HepG2 (cell line): ENCODE results near the gene ANKRD52. TPM values are rescaled to one million over a fixed set of nuclear protein-coding genes. Genes with fewer than 3 reads are reported as not detected.
A peak's percentile ranks its signal among the peaks of the same experiment; 100 is the strongest.

Experiments used
- ARNTL ChIP-seq: sonication (generic); formaldehyde crosslinking; IDR thresholded peaks from 2 replicates; pipeline ENCODE4 v1.4.0; 2020; ENCODE audit warnings: mild to moderate bottlenecking, missing genetic modification reagents
- CENPX ChIP-seq: sonication (generic); formaldehyde crosslinking; IDR thresholded peaks from 2 replicates; pipeline ENCODE4 v1.9.0; 2021; ENCODE audit warnings: mild to moderate bottlenecking, missing genetic modification reagents, moderate library complexity
- HDAC1 ChIP-seq: sonication (generic); formaldehyde crosslinking; IDR thresholded peaks from 2 replicates; pipeline ENCODE4 v1.5.1; 2020; ENCODE audit warnings: mild to moderate bottlenecking, missing genetic modification reagents
- HHEX ChIP-seq: IDR thresholded peaks from 2 replicates; pipeline ENCODE4 v1.6.1; 2016; ENCODE audit warnings: control low read depth
- KDM4B ChIP-seq: sonication (generic); formaldehyde crosslinking; IDR thresholded peaks from 2 replicates; pipeline ENCODE4 v1.4.0; 2020; ENCODE audit warnings: missing genetic modification reagents
- SIX4 ChIP-seq: sonication (generic); formaldehyde crosslinking; IDR thresholded peaks from 2 replicates; pipeline ENCODE4 v1.4.0; 2020; ENCODE audit warnings: missing genetic modification reagents
- SMAD3 ChIP-seq: sonication (generic); formaldehyde crosslinking; IDR thresholded peaks from 2 replicates; pipeline ENCODE4 v1.4.0; 2020; ENCODE audit warnings: missing genetic modification reagents
- SNAPC2 ChIP-seq: sonication (generic); formaldehyde crosslinking; IDR thresholded peaks from 2 replicates; pipeline ENCODE4 v1.8.1; 2022; ENCODE audit warnings: mild to moderate bottlenecking, missing genetic modification reagents
- SP2 ChIP-seq: sonication (generic); formaldehyde crosslinking; IDR thresholded peaks from 2 replicates; pipeline ENCODE4 v1.5.1; 2020; ENCODE audit warnings: mild to moderate bottlenecking, missing genetic modification reagents
- TAF15 ChIP-seq: fragments of 200-400 bp; formaldehyde crosslinking; IDR thresholded peaks from one replicate; pipeline ENCODE4 v1.6.1; 2018; ENCODE audit warnings: mild to moderate bottlenecking, low read depth, low read length; ENCODE audit not compliant: poor library complexity, severe bottlenecking
- YEATS4 ChIP-seq: sonication (generic); formaldehyde crosslinking; IDR thresholded peaks from 2 replicates; pipeline ENCODE4 v1.4.0; 2020; ENCODE audit warnings: missing genetic modification reagents, borderline replicate concordance
- ZNF367 ChIP-seq: sonication (generic); formaldehyde crosslinking; IDR thresholded peaks from 2 replicates; pipeline ENCODE4 v1.4.0; 2020; ENCODE audit warnings: missing genetic modification reagents, borderline replicate concordance
- ZZZ3 ChIP-seq: sonication (generic); formaldehyde crosslinking; IDR thresholded peaks from 2 replicates; pipeline ENCODE4 v1.4.0; 2020; ENCODE audit warnings: missing genetic modification reagents, mild to moderate bottlenecking, borderline replicate concordance
- polyA plus RNA-seq, 8 experiments: library from polyadenylated mRNA; depleted of rRNA in 3 of 8; stranded (reverse) in 7 of 8; unstranded in 1 of 8; fragments of >200 nt; fragmentation: Illumina TruSeq in 4 of 8; extraction: Trizol in 4 of 8; gene quantifications; 2 replicates each; pipeline versions ENCODE4 v1.2.1 to v1.2.3, GENCODE V29; 2011 to 2016; ENCODE audit warnings: low read depth in 4 of 8, missing spikeins in 1 of 8, mixed read lengths in 1 of 8; ENCODE audit not compliant: insufficient read depth in 1 of 8
- total RNA-seq, 5 experiments: library from RNA; depleted of rRNA; stranded (reverse); fragments of >200 nt; fragmentation: Illumina TruSeq; extraction: Trizol; gene quantifications; 2 replicates each; pipeline ENCODE4 v1.2.3, GENCODE V29; 2016; ENCODE audit warnings: low read depth in 1 of 5
- TF ChIP-seq, protein P1 (sequence below): IDR thresholded peaks from 2 replicates; pipeline ENCODE4 v1.6.1; 2012; ENCODE audit warnings: low read length, improper control_type of control experiment
- TF ChIP-seq, protein P2 (sequence below): sonication (generic); formaldehyde crosslinking; IDR thresholded peaks from 2 replicates; pipeline ENCODE4 v1.9.0; 2021; ENCODE audit warnings: missing genetic modification reagents, borderline replicate concordance
- TF ChIP-seq, protein P3 (sequence below): sonication (generic); formaldehyde crosslinking; IDR thresholded peaks from 2 replicates; pipeline ENCODE4 v1.4.0; 2020; ENCODE audit warnings: low read depth, mild to moderate bottlenecking, missing genetic modification reagents
- TF ChIP-seq, protein P4 (sequence below): sonication (generic); formaldehyde crosslinking; IDR thresholded peaks from 2 replicates; pipeline ENCODE4 v1.5.0; 2020; ENCODE audit warnings: mild to moderate bottlenecking, missing genetic modification reagents, borderline replicate concordance

ANKRD52 gene
- total and polyA plus RNA-seq, 2 of the 13 experiments (the other 11 are each of a cell fraction or from before 2014, with no cell fraction given) = 7.8 to 9.2 TPM

DNA sequence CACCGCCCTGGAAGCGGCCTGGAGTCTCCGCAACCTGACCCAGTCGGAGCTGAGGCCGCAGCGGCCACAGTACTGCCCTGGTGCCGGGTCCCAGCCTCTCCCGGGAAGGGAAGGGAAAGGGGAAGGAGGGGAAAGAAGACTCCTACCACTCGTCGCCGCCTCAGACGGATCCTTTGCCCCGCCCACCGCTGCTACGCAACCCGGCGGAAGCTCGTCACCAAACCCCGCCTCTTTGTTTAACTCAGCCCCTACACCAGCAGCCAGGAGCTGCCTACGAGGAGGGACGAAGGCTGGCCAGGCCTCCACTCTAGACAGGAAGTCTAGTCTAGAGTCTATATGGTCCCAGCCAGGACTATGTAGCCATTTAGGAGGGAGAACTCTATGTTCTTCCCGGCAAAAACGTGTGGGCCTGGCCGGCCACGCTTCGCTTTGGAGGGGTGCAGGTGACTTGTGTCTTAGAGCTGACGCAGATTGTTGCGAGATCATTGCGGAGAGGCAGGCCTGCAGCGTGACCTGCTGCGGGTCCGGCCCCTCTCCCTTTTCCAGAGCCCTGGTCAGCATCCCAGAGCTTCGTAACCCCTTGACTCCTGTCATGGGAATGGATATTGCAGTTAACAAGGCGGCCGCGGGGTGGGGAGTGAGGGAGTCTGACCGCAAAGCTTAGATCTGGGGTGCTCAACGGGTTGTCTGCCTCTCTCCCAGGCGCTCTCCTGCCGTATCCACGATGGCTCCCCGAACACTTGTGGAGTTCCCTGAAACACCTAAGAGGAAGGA is 36.2 kb downstream of the ANKRD52 start, which contains the start of gene RNF41 (continued):
- TF ChIP-seq, protein P1, sequence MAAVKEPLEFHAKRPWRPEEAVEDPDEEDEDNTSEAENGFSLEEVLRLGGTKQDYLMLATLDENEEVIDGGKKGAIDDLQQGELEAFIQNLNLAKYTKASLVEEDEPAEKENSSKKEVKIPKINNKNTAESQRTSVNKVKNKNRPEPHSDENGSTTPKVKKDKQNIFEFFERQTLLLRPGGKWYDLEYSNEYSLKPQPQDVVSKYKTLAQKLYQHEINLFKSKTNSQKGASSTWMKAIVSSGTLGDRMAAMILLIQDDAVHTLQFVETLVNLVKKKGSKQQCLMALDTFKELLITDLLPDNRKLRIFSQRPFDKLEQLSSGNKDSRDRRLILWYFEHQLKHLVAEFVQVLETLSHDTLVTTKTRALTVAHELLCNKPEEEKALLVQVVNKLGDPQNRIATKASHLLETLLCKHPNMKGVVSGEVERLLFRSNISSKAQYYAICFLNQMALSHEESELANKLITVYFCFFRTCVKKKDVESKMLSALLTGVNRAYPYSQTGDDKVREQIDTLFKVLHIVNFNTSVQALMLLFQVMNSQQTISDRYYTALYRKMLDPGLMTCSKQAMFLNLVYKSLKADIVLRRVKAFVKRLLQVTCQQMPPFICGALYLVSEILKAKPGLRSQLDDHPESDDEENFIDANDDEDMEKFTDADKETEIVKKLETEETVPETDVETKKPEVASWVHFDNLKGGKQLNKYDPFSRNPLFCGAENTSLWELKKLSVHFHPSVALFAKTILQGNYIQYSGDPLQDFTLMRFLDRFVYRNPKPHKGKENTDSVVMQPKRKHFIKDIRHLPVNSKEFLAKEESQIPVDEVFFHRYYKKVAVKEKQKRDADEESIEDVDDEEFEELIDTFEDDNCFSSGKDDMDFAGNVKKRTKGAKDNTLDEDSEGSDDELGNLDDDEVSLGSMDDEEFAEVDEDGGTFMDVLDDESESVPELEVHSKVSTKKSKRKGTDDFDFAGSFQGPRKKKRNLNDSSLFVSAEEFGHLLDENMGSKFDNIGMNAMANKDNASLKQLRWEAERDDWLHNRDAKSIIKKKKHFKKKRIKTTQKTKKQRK = no peak
- TF ChIP-seq ZZZ3 (CRISPR knock-in tag) (peak; percentile 74; the same call in 1 of the 2 replicates), CENPX (CRISPR knock-in tag) (no peak), YEATS4 (CRISPR knock-in tag) (peak; percentile 93), HDAC1 (0 out of 2 replicates have a peak, but pooled peaks have one; percentile 34), ZNF367 (CRISPR knock-in tag) (no peak), SIX4 (CRISPR knock-in tag) (no peak), SNAPC2 (no peak), TAF15 (no peak), SMAD3 (CRISPR knock-in tag) (no peak), KDM4B (CRISPR knock-in tag) (peak; percentile 30; the same call in 1 of the 2 replicates), HHEX (CRISPR knock-in tag) (no peak), ARNTL (peak; percentile 61; the same call in 1 of the 2 replicates), SP2 (CRISPR knock-in tag) (peak; percentile 79)
- TF ChIP-seq, protein P2, sequence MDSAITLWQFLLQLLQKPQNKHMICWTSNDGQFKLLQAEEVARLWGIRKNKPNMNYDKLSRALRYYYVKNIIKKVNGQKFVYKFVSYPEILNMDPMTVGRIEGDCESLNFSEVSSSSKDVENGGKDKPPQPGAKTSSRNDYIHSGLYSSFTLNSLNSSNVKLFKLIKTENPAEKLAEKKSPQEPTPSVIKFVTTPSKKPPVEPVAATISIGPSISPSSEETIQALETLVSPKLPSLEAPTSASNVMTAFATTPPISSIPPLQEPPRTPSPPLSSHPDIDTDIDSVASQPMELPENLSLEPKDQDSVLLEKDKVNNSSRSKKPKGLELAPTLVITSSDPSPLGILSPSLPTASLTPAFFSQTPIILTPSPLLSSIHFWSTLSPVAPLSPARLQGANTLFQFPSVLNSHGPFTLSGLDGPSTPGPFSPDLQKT (CRISPR knock-in tag) = no peak
- TF ChIP-seq, protein P3, sequence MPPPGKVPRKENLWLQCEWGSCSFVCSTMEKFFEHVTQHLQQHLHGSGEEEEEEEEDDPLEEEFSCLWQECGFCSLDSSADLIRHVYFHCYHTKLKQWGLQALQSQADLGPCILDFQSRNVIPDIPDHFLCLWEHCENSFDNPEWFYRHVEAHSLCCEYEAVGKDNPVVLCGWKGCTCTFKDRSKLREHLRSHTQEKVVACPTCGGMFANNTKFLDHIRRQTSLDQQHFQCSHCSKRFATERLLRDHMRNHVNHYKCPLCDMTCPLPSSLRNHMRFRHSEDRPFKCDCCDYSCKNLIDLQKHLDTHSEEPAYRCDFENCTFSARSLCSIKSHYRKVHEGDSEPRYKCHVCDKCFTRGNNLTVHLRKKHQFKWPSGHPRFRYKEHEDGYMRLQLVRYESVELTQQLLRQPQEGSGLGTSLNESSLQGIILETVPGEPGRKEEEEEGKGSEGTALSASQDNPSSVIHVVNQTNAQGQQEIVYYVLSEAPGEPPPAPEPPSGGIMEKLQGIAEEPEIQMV = peak; percentile 90
- TF ChIP-seq, protein P4, sequence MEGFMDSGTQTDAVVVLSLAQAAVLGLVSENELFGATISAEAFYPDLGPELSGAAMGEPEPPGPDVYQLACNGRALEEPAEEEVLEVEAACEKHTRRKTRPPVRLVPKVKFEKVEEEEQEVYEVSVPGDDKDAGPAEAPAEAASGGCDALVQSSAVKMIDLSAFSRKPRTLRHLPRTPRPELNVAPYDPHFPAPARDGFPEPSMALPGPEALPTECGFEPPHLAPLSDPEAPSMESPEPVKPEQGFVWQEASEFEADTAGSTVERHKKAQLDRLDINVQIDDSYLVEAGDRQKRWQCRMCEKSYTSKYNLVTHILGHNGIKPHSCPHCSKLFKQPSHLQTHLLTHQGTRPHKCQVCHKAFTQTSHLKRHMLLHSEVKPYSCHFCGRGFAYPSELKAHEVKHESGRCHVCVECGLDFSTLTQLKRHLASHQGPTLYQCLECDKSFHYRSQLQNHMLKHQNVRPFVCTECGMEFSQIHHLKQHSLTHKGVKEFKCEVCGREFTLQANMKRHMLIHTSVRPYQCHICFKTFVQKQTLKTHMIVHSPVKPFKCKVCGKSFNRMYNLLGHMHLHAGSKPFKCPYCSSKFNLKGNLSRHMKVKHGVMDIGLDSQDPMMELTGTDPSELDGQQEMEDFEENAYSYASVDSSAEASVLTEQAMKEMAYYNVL (CRISPR knock-in tag) = no peak
